Body of pancreas (tissue), 4 donors: Measurements from ENCODE around the gene UBTD1. TPM values are rescaled to one million over a fixed set of nuclear protein-coding genes. Genes with fewer than 3 reads are reported as not detected.

Experiments used
- ATAC-seq: fragments of 150-250 bp; one replicate; pipeline ENCODE4 v1.9.1; 2016
- DNase-seq, 4 donors: peaks; one replicate each; pipeline ENCODE4 v3.0.0-alpha.2; 2019
- H3K27ac ChIP-seq, 4 donors: fragments of 200-600 bp; sonication (generic); 1 replicate in 3 of 4; 2 replicates in 1 of 4; pipeline versions ENCODE4 v1.5.1 to v1.6.1; 2016 to 2019; ENCODE audit warnings: mild to moderate bottlenecking in 1 of 4, mixed read lengths in 1 of 4, moderate library complexity in 1 of 4
- H3K27me3 ChIP-seq, 2 donors: fragments of 200-600 bp; sonication (generic); one replicate each; pipeline ENCODE4 v1.6.0; 2016; ENCODE audit warnings: mild to moderate bottlenecking in 1 of 2
- H3K36me3 ChIP-seq, 2 donors: fragments of 200-600 bp; sonication (generic); replicated peaks in 1 of 2; 2 replicates each; pipeline ENCODE4 v1.5.1; 2016; ENCODE audit warnings: low read depth in 2 of 2; ENCODE audit not compliant: insufficient read depth in 1 of 2
- H3K4me1 ChIP-seq: fragments of 200-600 bp; sonication (generic); one replicate; pipeline ENCODE4 v1.6.0; 2016
- H3K4me3 ChIP-seq, 2 donors: fragments of 200-600 bp; sonication (generic); 1 replicate in 1 of 2; 2 replicates in 1 of 2; pipeline ENCODE4 v1.5.1; 2016 to 2019
- H3K9me3 ChIP-seq, 3 donors: fragments of 200-600 bp; sonication (generic); 1 replicate in 2 of 3; 2 replicates in 1 of 3; pipeline ENCODE4 v1.5.1; 2016
- POLR2A ChIP-seq, 3 donors: fragments of 450-650 bp; IDR thresholded peaks; one replicate each; pipeline ENCODE4 v1.6.1; 2016; ENCODE audit warnings: antibody characterized with exemption in 3 of 3, mild to moderate bottlenecking in 2 of 3
- WGBS, 2 donors: methylation state at CpG; one replicate each; pipeline ENCODE4 v1.1.5; 2017; 5-methylcytosine and 5-hydroxymethylcytosine counted together
- intact Hi-C: fragments of 100-400 bp; cut with DNase I; formaldehyde crosslinking; loops from one replicate; pipeline ENCODE4 v1.15.1; 2023
- total RNA-seq, 2 donors: library from RNA; depleted of rRNA; stranded (reverse); fragments of >200 nt; gene quantifications; one replicate each; pipeline ENCODE4 v1.1.0, GENCODE V29; 2016
- TF ChIP-seq, protein P1 (sequence below), 7 experiments: fragments of 450-650 bp in 4 of 7; fragments of 200-600 bp in 3 of 7; sonication (generic) in 3 of 7; IDR thresholded peaks; one replicate each; pipeline ENCODE4 v1.5.1; 2016 to 2019; ENCODE audit warnings: antibody characterized with exemption in 7 of 7

UBTD1 gene
- total RNA-seq, 2 donors from 2014 or later = 9.1 to 33.9 TPM

DNA sequence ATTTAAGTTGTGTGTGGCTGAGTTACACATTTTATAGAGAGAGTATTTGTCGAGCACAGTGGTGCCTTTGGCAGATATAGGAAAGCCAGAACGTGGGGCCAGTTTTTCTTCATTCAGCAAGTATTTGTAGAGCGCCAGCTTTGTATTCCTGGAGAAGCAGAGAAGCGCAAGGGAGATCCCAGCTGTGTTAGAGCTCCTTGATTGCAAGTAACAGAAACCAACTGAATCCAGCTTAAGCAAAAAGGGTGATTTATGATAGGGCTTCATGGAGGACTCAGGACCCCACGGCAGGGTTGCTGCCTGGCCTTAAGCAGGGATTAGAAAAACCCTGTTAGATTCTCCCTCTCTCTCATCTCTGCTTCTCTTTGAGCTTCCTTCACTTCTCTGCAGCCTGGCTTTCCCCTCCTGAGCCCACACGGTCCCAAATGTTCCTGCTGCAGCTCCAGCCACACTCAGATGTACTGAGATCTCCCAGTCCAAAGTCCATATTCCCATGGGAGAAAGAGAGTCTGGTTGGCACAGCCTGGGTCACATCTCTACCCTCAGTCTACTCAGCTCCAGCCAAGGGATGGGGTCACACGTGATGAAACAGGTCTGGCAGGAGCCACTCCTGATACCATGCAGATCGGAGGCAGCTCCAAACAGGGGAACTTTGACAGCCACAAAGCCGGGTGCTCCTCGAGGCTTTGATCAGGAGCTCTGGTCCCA lies 16.7 kb downstream of the UBTD1 start:
- H3K27me3 ChIP-seq = no peaks in the 10 kb centered on the region
- intact Hi-C loops = no loop called here
- H3K4me3 ChIP-seq = no peak overlapping the region
- ATAC-seq (no peak), DNase-seq (no peak)
- TF ChIP-seq, protein P1, sequence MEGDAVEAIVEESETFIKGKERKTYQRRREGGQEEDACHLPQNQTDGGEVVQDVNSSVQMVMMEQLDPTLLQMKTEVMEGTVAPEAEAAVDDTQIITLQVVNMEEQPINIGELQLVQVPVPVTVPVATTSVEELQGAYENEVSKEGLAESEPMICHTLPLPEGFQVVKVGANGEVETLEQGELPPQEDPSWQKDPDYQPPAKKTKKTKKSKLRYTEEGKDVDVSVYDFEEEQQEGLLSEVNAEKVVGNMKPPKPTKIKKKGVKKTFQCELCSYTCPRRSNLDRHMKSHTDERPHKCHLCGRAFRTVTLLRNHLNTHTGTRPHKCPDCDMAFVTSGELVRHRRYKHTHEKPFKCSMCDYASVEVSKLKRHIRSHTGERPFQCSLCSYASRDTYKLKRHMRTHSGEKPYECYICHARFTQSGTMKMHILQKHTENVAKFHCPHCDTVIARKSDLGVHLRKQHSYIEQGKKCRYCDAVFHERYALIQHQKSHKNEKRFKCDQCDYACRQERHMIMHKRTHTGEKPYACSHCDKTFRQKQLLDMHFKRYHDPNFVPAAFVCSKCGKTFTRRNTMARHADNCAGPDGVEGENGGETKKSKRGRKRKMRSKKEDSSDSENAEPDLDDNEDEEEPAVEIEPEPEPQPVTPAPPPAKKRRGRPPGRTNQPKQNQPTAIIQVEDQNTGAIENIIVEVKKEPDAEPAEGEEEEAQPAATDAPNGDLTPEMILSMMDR (IDR thresholded peaks at IDR 0.05) = no peak
- TF ChIP-seq POLR2A (IDR thresholded peaks at IDR 0.05) = no peak
- WGBS, 2 donors = 70 to 78% methylated on average over 8 to 10 of the region's 10 CpGs
- no peak overlapping the region for H3K27ac ChIP-seq
- H3K36me3 ChIP-seq = no peaks in the 10 kb centered on the region
- no peaks in the 10 kb centered on the region for H3K9me3 ChIP-seq
- peaks cover 6% of the 10 kb centered on the region for H3K4me1 ChIP-seq

GRCh38 chr10:97517096-97517750 lies 18.5 kb downstream of the UBTD1 start:
- no peak for TF ChIP-seq POLR2A (IDR thresholded peaks at IDR 0.05)
- TF ChIP-seq, protein P1 (IDR thresholded peaks at IDR 0.05) = no peak
- no peaks in the 10 kb centered on the region for H3K9me3 ChIP-seq
- no peak overlapping the region for H3K27ac ChIP-seq
- WGBS, 2 donors = 87 to 92% methylated on average over 4 to 15 of the region's 15 CpGs
- no peaks in the 10 kb centered on the region for H3K36me3 ChIP-seq
- intact Hi-C loops = no loop called here
- peaks cover 6% of the 10 kb centered on the region for H3K4me1 ChIP-seq
- no peaks in the 10 kb centered on the region for H3K27me3 ChIP-seq
- no peak for ATAC-seq
- DNase-seq = no peak
- H3K4me3 ChIP-seq = no peak overlapping the region

GRCh38 chr10:97517778-97518300 lies 19.1 kb downstream of the UBTD1 start:
- no peak for DNase-seq
- intact Hi-C loops = no loop called here
- Histone ChIP-seq H3K4me1 (peaks cover 6% of the 10 kb centered on the region), H3K9me3 (no peaks in the 10 kb centered on the region), H3K4me3 (no peak overlapping the region), H3K27me3 (no peaks in the 10 kb centered on the region), H3K36me3 (no peaks in the 10 kb centered on the region), H3K27ac (no peak overlapping the region)
- ATAC-seq = no peak
- 74 to 89% methylated on average over 4 to 6 of the region's 6 CpGs for WGBS, 2 donors
- TF ChIP-seq POLR2A (IDR thresholded peaks at IDR 0.05) = no peak
- TF ChIP-seq, protein P1 (IDR thresholded peaks at IDR 0.05) = no peak

DNA sequence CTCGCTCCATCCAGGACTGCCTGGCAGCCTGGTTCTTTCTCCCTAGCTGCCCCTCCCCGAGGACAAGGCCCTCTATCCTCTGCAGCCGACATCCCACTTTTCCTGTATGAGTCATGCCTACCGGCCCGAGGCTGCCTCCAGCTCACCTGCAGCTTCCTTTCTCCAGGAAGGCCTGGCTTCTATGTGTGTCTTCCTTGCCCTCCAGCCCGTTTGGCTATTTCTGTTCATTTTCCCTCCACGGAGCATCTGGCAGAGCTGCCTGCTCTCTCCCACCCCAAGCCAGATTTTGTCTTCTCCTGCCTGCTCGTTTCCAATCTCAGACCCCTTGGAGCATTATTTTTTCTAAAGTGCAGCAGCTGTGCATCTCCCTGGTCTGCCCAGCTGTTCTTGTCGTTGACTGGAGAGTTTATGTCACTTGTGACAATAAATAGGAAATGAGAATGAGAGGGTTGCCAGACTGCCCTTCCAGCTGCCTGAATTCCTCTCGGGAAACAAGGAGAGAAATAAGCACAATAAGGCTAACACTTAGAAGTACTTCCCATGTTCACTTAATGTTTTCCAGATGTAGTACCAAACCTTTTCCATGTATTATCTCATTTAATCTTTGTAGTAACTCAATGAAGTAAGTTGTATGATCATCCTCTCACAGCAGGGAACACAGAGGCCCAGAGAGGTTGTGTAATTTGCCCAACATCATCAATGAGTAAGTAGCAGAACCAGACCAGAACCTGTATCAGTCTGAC lies 19.7 kb downstream of the UBTD1 start:
- WGBS, 2 donors = 43 to 58% methylated on average over 10 of the region's 10 CpGs
- H3K27me3 ChIP-seq = no peaks in the 10 kb centered on the region
- no peak for ATAC-seq
- DNase-seq = no peak
- no peaks in the 10 kb centered on the region for H3K36me3 ChIP-seq
- intact Hi-C loops = no loop called here
- no peak overlapping the region for H3K4me3 ChIP-seq
- no peaks in the 10 kb centered on the region for H3K9me3 ChIP-seq
- H3K4me1 ChIP-seq = peaks cover 6% of the 10 kb centered on the region
- H3K27ac ChIP-seq = no peak overlapping the region
- TF ChIP-seq, protein P1 (IDR thresholded peaks at IDR 0.05) = no peak
- TF ChIP-seq POLR2A (IDR thresholded peaks at IDR 0.05) = no peak
